Esophagus squamous epithelium (tissue), 4 donors: ENCODE data around the gene RNF183.

Experiments used
- CTCF ChIP-seq, 6 experiments: fragments of 450-650 bp in 4 of 6; fragments of 200-600 bp in 2 of 6; sonication (generic) in 2 of 6; IDR thresholded peaks; one replicate each; pipeline ENCODE4 v1.5.1; 2016 to 2019; ENCODE audit warnings: antibody characterized with exemption in 6 of 6, mild to moderate bottlenecking in 4 of 6, moderate library complexity in 4 of 6
- POLR2A ChIP-seq, 4 donors: fragments of 450-650 bp; IDR thresholded peaks; one replicate each; pipeline ENCODE4 v1.6.1; 2017; ENCODE audit warnings: antibody characterized with exemption in 4 of 4, mild to moderate bottlenecking in 4 of 4, moderate library complexity in 3 of 4

- TF ChIP-seq CTCF (IDR thresholded peaks at IDR 0.05): no peak
- TF ChIP-seq POLR2A (IDR thresholded peaks at IDR 0.05): no peak
Observed at GRCh38 chr9:113258282-113258681, 44.9 kb downstream of the RNF183 start.
